SKM-1 (cell line): ENCODE results near the gene GNG12.

Source experiments
- DNase-seq: peaks from one replicate; lab custom pipeline; 2025; ENCODE audit not compliant: unreplicated experiment; lab: John Stamatoyannopoulos, UW

The GNG12 gene

GRCh38 chr1:67788238-67788790 is 45.0 kb downstream of the GNG12 start:
- no peak for DNase-seq

- no peak for DNase-seq
These were observed 45.5 kb downstream of the GNG12 start for GRCh38 chr1:67787746-67788145.

- DNase-seq = no peak
These were observed 47.2 kb downstream of the GNG12 start for GRCh38 chr1:67785847-67786753.

DNA sequence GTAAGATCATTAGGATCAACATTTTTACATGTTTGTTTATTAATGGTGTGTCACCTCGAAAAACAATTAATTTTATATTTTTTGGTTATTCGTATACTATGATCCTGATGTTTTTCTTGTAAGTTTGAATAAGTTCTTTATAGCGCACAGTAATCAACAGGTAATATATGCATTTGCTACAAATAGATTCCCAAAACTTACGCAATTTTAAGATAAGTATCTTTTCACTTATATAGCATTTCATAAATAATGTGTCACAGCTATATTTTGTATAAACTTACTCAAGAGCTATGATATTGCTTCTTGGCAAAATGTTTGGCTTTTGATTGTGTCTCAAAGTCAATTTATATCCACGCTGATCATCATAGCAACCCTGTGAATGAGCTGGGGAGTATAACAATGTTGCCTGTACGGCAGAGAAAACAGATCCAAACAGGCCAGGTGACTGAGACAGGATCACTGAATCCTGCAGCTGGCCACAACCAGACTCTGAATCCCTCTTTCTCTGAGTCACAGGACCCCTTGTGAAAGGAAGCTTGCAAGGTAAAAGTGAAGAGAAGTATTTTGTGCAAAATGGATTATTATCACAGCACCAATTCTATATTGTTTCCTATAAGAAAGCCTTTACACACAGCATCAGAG is 48.6 kb downstream of the GNG12 start:
- DNase-seq = no peak

DNA sequence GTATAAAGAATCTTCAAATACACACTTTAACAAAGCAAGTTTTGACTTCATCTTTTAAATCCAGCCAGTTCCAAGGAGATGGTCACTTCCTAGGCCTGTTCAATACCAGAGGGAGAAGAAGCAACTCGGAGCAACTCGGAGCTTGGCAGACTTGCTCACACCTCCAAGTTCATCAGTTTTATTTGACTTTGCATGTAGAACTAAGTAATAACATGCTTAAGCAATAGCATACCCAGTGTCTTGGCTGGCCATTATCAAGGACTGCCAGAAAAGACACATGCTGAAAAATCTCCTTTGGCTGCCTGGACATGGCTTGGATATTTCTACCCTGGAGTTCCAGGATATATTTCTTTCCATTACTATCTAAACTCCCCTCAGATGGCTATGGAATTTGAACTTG is 52.6 kb downstream of the GNG12 start:
- no peak for DNase-seq

DNA sequence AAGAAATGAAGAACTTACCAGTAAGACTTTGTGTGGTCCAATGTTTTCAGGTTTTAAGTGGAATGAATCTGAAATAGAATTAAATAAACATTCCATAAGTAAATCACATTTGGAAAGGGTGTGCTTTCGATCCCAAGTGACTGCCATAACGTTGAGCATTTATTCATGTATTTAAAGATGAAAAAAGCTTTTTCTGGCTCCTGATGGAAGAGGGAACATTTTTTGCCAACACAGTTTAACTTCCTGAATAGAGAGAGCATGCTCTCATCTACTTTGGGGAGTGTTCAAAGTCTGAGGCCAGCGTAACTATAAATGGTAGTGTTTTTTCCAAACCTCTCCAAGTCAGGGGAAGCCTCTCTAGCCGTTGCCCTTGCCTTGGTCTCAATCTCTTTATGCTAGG is 55.8 kb downstream of the GNG12 start:
- no peak for DNase-seq

GRCh38 chr1:67777016-67777415 is 56.3 kb downstream of the GNG12 start:
- no peak for DNase-seq

- no peak for DNase-seq
These were observed 59.8 kb downstream of the GNG12 start for GRCh38 chr1:67773462-67773861.

- no peak for DNase-seq
These were observed 61.5 kb downstream of the GNG12 start for GRCh38 chr1:67771749-67772148.

DNA sequence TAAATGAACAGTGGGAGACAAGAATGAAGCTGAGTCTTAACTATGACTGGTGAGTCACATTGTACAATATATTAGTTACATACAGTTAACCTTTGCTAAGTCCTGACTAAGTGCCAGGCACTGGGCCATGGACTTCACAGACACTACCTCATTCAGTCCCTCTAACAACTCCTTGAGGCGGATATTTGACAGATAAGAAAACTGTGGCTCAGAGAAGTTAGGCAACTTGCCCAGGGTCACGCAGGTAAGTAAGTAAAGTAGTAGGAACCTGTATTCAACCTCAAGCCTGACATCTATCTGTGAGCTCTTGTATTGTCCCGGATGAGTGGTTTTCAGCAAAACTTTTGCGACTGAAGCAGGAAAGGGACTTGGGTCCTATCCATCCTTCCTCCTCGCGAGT is 62.1 kb downstream of the GNG12 start:
- DNase-seq = no peak

DNA sequence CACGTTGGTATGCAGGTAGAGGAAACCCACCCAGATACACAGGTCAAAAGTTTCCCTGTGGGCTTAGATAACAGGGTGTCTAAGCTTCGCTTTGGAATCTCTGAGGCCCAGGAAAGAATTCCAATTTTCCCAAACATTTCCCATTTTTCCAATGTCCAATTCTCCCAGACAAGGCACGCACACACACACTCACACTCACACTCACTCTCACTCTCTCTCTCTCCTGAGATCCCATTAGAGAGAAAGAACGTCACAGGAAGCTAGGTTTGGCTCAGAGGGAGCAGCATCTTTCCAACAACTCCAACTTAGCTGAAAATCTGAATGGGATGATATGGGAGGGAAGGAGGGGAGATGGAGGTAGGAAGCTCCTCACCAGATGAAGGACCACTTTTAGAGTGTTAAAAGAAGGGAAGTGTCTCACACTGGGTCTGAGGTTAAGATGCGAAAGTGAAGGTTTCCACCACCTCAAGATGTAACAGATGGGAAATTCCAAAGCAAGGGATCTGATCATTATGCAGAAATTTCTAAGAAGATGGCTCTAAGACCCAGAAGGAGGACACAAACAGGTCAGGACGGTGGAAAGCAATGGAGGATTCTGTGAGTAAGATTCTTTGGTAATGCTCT is 63.5 kb downstream of the GNG12 start:
- no peak for DNase-seq

- DNase-seq = no peak
These were observed 64.8 kb downstream of the GNG12 start for GRCh38 chr1:67768480-67768879.

GRCh38 chr1:67767103-67767782 is 66.0 kb downstream of the GNG12 start:
- DNase-seq = no peak

GRCh38 chr1:67766141-67766978 is 66.9 kb downstream of the GNG12 start:
- peak; percentile 11 for DNase-seq

DNA sequence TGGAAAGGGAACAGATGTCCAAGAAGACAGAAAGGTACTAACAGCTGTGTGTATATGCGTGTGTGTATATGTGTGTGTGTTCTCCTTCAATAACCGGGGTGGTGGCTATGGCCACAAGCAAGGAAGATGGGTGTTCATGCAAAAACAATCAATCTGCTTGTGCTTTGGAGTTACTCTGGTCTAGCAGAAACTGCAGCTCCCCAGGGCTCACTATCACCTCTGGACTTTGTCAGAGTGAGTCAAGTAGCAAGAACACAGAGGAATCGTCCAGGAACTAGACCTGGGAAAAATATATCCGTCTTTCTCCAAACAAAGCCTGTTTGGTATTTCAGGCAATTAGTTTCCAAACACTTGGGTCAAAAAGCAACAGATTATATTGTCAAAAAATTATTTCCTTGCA is 68.6 kb downstream of the GNG12 start:
- DNase-seq = no peak

DNA sequence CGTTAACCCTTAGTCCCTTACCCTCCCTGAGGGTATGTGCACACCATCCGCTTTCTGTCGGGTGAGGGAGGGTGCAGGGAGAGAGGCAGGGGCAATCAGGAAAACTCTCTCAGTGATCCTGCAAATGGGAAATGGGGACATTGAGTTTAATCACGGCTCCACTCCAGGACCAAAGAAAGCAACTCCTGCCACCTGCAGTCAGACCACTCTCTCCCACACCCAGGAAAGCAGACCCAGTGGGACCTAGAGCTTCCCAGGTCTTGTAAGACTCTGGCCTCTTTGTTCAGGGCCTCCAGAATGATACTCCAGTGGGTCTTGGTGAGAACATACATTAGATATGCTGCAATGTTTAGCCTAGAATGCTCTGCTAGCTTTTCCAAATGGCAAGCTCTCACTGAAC is 71.5 kb downstream of the GNG12 start:
- no peak for DNase-seq

GRCh38 chr1:67761091-67761490 is 72.2 kb downstream of the GNG12 start:
- no peak for DNase-seq

GRCh38 chr1:67760030-67760821 is 73.0 kb downstream of the GNG12 start:
- no peak for DNase-seq

GRCh38 chr1:67759692-67760029 is 73.6 kb downstream of the GNG12 start:
- no peak for DNase-seq

DNA sequence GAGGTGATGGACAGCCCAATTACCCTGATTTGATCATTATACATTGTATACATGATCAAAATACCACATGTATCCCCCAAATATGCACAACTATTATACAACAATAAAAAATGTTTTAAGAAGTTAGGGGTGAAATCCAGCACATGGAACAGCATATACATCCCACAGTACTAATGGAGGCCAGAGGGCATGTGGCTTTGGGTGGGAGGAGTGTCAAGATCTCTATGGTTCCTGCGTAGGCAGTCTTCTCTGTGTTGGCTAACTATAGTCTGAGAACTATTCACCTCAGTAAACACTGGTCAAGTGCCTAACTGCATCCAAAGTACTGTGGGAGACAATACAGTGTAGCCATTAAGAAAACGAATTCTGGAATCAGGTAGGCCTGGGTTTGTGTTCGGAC is 74.2 kb downstream of the GNG12 start:
- no peak for DNase-seq
